Coronary artery (tissue), 2 donors: ENCODE data around the gene CAND2.
A peak's percentile ranks its signal among the peaks of the same experiment; 100 is the strongest.

Source experiments
- DNase-seq: peaks from one replicate; pipeline ENCODE4 v3.0.0-alpha.2; 2017; ENCODE audit warnings: low spot score
- H3K27ac ChIP-seq, 2 donors: fragments of 200-600 bp; sonication (generic); one replicate each; pipeline ENCODE4 v1.5.1; 2016 to 2019
- H3K4me3 ChIP-seq: fragments of 200-600 bp; sonication (generic); 2 replicates; pipeline ENCODE4 v1.5.1; 2016; ENCODE audit warnings: mild to moderate bottlenecking, moderate library complexity
- TF ChIP-seq, protein P1 (sequence below): fragments of 200-600 bp; sonication (generic); IDR thresholded peaks from one replicate; pipeline ENCODE4 v1.5.1; 2019; ENCODE audit warnings: antibody characterized with exemption

The CAND2 gene

DNA sequence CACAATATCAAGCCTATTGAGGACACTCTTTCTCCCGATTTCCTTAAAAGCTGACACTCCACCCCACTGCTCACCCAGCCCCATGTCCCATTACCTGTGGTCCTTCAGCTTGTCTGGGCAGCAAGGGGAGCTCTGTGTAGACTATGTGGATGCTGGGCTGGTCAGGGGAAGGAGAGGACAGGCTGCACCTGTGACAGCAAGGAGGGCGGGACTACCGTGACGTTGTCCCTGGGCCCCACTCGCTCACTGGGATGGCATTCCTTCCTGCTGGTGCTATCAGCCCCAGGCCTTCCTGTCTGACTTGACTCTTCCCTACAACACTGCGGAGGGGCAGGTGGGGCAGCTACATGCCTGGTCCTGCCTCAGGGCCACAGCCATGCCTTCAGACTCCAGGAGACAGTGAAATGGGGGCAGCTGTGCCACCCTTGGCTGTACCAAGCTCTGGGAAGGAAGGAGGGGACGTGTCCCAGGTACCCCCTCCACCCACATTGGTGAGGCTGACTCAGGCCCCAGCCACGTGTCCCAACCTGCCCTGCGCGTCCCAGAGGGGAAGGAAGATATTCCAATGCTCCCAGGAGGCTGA, 37.3 kb upstream of the CAND2 start, which contains the start of gene TMEM40:
TMEM40 (minus strand) TSS at position 163 of the 583 bp plus-strand sequence. CDS start 9,427 bp downstream, outside the sequence.
- Histone ChIP-seq H3K4me3 (peak within 1 kb of the TSS; percentile 27), H3K27ac (peak within 1 kb of the TSS; percentile 69 to 71)
- DNase-seq: no peak

GRCh38 chr3:12759693-12760565, 36.6 kb upstream of the CAND2 start:
- no peak overlapping the region for H3K4me3 ChIP-seq
- TF ChIP-seq, protein P1, sequence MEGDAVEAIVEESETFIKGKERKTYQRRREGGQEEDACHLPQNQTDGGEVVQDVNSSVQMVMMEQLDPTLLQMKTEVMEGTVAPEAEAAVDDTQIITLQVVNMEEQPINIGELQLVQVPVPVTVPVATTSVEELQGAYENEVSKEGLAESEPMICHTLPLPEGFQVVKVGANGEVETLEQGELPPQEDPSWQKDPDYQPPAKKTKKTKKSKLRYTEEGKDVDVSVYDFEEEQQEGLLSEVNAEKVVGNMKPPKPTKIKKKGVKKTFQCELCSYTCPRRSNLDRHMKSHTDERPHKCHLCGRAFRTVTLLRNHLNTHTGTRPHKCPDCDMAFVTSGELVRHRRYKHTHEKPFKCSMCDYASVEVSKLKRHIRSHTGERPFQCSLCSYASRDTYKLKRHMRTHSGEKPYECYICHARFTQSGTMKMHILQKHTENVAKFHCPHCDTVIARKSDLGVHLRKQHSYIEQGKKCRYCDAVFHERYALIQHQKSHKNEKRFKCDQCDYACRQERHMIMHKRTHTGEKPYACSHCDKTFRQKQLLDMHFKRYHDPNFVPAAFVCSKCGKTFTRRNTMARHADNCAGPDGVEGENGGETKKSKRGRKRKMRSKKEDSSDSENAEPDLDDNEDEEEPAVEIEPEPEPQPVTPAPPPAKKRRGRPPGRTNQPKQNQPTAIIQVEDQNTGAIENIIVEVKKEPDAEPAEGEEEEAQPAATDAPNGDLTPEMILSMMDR: no peak
- no peak overlapping the region for H3K27ac ChIP-seq
- no peak for DNase-seq

More for the DNA sequence above, 37.3 kb upstream of the CAND2 start, which contains the start of gene TMEM40:
- TF ChIP-seq, protein P1: no peak

DNA sequence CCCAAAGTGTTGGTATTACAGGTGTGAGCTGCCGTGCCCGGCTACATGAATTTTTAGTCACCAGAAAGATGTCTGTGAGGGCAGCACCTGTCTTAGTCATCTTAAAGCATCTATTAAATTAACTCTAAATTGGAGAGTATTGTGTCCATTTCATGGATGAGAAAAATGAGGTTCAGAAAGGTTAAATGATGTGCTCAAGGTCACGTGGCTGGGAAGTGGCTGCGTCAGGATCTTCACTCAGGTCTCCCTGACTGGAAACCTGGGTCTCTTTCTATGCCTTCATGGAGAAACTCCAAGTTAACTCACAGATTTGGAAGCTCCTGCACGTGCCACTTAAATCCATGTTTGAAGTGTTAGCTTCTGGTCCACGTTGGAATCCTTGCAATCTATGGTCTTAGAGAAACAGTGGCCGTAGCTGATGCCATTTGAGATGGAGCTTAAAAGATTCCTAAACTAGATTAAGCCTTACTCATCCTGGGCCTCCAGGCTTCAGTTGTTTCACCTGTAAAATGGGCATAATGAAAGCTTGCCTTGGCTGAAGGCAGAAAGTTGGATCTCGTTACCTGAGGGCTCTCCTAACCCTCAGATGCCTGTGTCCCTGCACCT, 32.2 kb upstream of the CAND2 start:
- DNase-seq: no peak
- H3K4me3 ChIP-seq: no peak overlapping the region
- H3K27ac ChIP-seq: no peak overlapping the region
- TF ChIP-seq, protein P1: no peak

DNA sequence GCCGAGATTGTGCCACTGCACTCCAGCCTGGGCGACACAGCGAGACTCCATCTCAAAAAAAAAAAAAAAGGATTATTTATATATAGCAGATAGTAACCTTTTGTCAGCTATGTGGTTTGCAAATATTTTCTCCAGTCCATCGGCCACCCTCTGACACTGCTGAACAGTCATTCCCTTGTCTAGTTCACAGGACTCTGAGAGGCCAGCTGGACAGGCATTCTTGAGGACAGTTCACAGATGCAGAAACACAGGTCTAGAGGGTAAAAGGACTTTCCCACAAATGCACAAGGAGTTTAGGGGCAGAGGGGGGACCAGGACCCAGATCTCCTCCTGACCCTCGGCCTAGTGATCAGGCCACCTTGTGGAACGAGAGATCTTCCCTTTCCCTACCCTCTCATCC, 29.9 kb upstream of the CAND2 start:
- DNase-seq: no peak
- TF ChIP-seq, protein P1: no peak
- H3K27ac ChIP-seq: no peak overlapping the region
- no peak overlapping the region for H3K4me3 ChIP-seq

- no peak for DNase-seq
- H3K4me3 ChIP-seq: no peak overlapping the region
- TF ChIP-seq, protein P1: no peak
- no peak overlapping the region for H3K27ac ChIP-seq
Observed at GRCh38 chr3:12768579-12769527, 27.6 kb upstream of the CAND2 start.

GRCh38 chr3:12769761-12770160, 26.7 kb upstream of the CAND2 start:
- H3K4me3 ChIP-seq: no peak overlapping the region
- no peak for DNase-seq
- TF ChIP-seq, protein P1: no peak
- H3K27ac ChIP-seq: no peak overlapping the region
